GM12878 (cell line): ENCODE results near the gene HOXA10. TPM values are rescaled to one million over a fixed set of nuclear protein-coding genes. Genes with fewer than 3 reads are reported as not detected.

Source experiments
- ATAC-seq: fragments of 200-7000 bp; cut with Tn5 transposase; 3 replicates; pipeline ENCODE4 v1.9.1; 2020; ENCODE audit warnings: mild to moderate bottlenecking, moderate library complexity
- BruUV-seq: library from RNA; stranded (reverse); fragments of 400-500 nt; replicated peaks from 2 replicates; lab custom pipeline; 2021; lab: Mats Ljungman, UMichigan
- CTCF ChIA-PET: fragments of 300-600 bp; sonication (Branson Sonifier 250); formaldehyde crosslinking; extraction: SDS; loops from one replicate; lab custom pipeline; 2021; ENCODE audit warnings: inconsistent platforms; lab: Yijun Ruan, JAX
- POLR2A ChIA-PET: fragments of 350-600 bp; formaldehyde crosslinking; extraction: SDS; loops from one replicate; lab custom pipeline; 2021; ENCODE audit warnings: inconsistent platforms; lab: Charles Lee
- RAD21 ChIA-PET: fragments of 300-600 bp; sonication (Branson Sonifier 250); formaldehyde crosslinking; loops from one replicate; lab custom pipeline; 2023; ENCODE audit warnings: antibody characterized with exemption; ENCODE audit not compliant: unreplicated experiment; lab: Charles Lee
- SMC1A ChIA-PET: fragments of 300-600 bp; sonication (Branson Sonifier 250); formaldehyde crosslinking; loops from one replicate; lab custom pipeline; 2023; ENCODE audit not compliant: unreplicated experiment, uncharacterized antibody; lab: Charles Lee
- DNase-seq: peaks from one replicate; pipeline ENCODE4 v3.0.0-alpha.2; 2011; ENCODE audit warnings: low read depth, low spot score
- FAIRE-seq: peaks from 3 replicates; lab custom pipeline; 2011; peaks lifted over from hg19 to GRCh38; lab: Jason Lieb, UNC
- H2AFZ ChIP-seq: 2 replicates; pipeline ENCODE4 v1.6.0; 2011; ENCODE audit warnings: low read depth, low read length, control low read depth; ENCODE audit not compliant: control insufficient read depth
- H3K27ac ChIP-seq: 2 replicates; pipeline ENCODE4 v1.5.1; 2011; ENCODE audit warnings: control low read depth; ENCODE audit not compliant: control insufficient read depth, insufficient read depth
- H3K27me3 ChIP-seq, 2 experiments: replicated peaks in 1 of 2; 2 replicates each; pipeline versions ENCODE4 v1.6.0 to v1.6.1; 2011; ENCODE audit warnings: low read length in 1 of 2; ENCODE audit not compliant: control insufficient read depth in 2 of 2, insufficient read depth in 2 of 2
- H3K36me3 ChIP-seq, 2 experiments: 2 replicates each; pipeline ENCODE4 v1.5.1; 2011; ENCODE audit warnings: low read length in 1 of 2; ENCODE audit not compliant: control insufficient read depth in 2 of 2, insufficient read depth in 2 of 2
- H3K4me1 ChIP-seq: 2 replicates; pipeline ENCODE4 v1.6.1; 2011; ENCODE audit warnings: mild to moderate bottlenecking, low read length, moderate library complexity, mixed read lengths; ENCODE audit not compliant: control insufficient read depth, insufficient read depth
- H3K4me2 ChIP-seq: 2 replicates; pipeline ENCODE4 v1.6.0; 2011; ENCODE audit warnings: control low read depth; ENCODE audit not compliant: control insufficient read depth, insufficient read depth
- H3K4me3 ChIP-seq: fragments of 200-600 bp; sonication (generic); 2 replicates; pipeline ENCODE4 v1.5.1; 2016
- H3K79me2 ChIP-seq: 2 replicates; pipeline ENCODE4 v1.6.0; 2011; ENCODE audit warnings: low read length; ENCODE audit not compliant: control insufficient read depth, insufficient read depth
- H3K9ac ChIP-seq: 2 replicates; pipeline ENCODE4 v1.8.0; 2011; ENCODE audit warnings: low read length, control low read depth, mixed read lengths; ENCODE audit not compliant: control insufficient read depth, insufficient read depth
- H3K9me3 ChIP-seq: replicated peaks from 3 replicates; pipeline ENCODE4 v1.5.1; 2011; ENCODE audit warnings: mild to moderate bottlenecking, low read length; ENCODE audit not compliant: control insufficient read depth, insufficient read depth
- H4K20me1 ChIP-seq: 2 replicates; pipeline ENCODE4 v1.6.0; 2011; ENCODE audit not compliant: control insufficient read depth, insufficient read depth
- BACH1 ChIP-seq: fragments of 450-650 bp; IDR thresholded peaks from 2 replicates; pipeline ENCODE4 v1.6.1; 2017; ENCODE audit warnings: mild to moderate bottlenecking, borderline replicate concordance
- BCL3 ChIP-seq: IDR thresholded peaks from 2 replicates; pipeline ENCODE4 v1.6.1; 2011; ENCODE audit warnings: borderline replicate concordance, low read depth, mild to moderate bottlenecking, moderate library complexity, low read length; ENCODE audit not compliant: insufficient read depth, poor library complexity, severe bottlenecking
- CUX1 ChIP-seq: IDR thresholded peaks from 2 replicates; pipeline ENCODE4 v1.6.1; 2012; ENCODE audit warnings: improper control_type of control experiment, low read depth, low read length; ENCODE audit not compliant: insufficient replicate concordance
- EED ChIP-seq: sonication (generic); IDR thresholded peaks from 2 replicates; pipeline ENCODE4 v1.6.1; 2016; ENCODE audit warnings: antibody characterized with exemption, low read depth
- EP300 ChIP-seq, 2 experiments: fragments of 150-350 bp in 1 of 2; IDR thresholded peaks; 2 replicates each; pipeline ENCODE4 v1.6.1; 2011 to 2012; ENCODE audit warnings: low read depth in 2 of 2, low read length in 2 of 2, borderline replicate concordance in 1 of 2, improper control_type of control experiment in 1 of 2, inconsistent platforms in 1 of 2; ENCODE audit not compliant: control insufficient read depth in 1 of 2
- IKZF2 ChIP-seq, 2 experiments: fragments of 450-650 bp; IDR thresholded peaks; 2 replicates each; pipeline ENCODE4 v1.6.1; 2017; ENCODE audit warnings: mild to moderate bottlenecking in 2 of 2, moderate library complexity in 2 of 2
- MXI1 ChIP-seq: fragments of 150-350 bp; IDR thresholded peaks from 2 replicates; pipeline ENCODE4 v1.6.1; 2011; ENCODE audit warnings: low read depth, mild to moderate bottlenecking, inconsistent platforms, low read length, improper control_type of control experiment
- NR2F1 ChIP-seq: fragments of 450-650 bp; conservative IDR thresholded peaks from 2 replicates; pipeline ENCODE4 v1.6.1; 2017; ENCODE audit warnings: mild to moderate bottlenecking
- SREBF2 ChIP-seq: IDR thresholded peaks from 2 replicates; pipeline ENCODE4 v1.6.1; 2012; ENCODE audit warnings: mild to moderate bottlenecking, low read length
- TCF7 ChIP-seq: IDR thresholded peaks from 2 replicates; pipeline ENCODE4 v1.6.1; 2014; ENCODE audit warnings: antibody characterized with exemption, borderline replicate concordance
- USF2 ChIP-seq: IDR thresholded peaks from 2 replicates; pipeline ENCODE4 v1.6.1; 2011; ENCODE audit warnings: low read depth, low read length, improper control_type of control experiment, borderline replicate concordance
- ZBTB11 ChIP-seq: fragments of 450-650 bp; formaldehyde crosslinking; IDR thresholded peaks from 2 replicates; pipeline ENCODE4 v1.5.0; 2022; ENCODE audit warnings: mild to moderate bottlenecking, missing genetic modification characterization
- WGBS: methylation state at CpG from one replicate; pipeline ENCODE4 v1.1.6; 2016; ENCODE audit warnings: low lambda C conversion rate; ENCODE audit not compliant: insufficient replicate concordance, insufficient coverage; ENCODE audit errors: missing lambda C conversion rate; 5-methylcytosine and 5-hydroxymethylcytosine counted together
- in situ Hi-C: fragments of 300-500 bp; cut with MboI; formaldehyde crosslinking; loops from 9 replicates; pipeline ENCODE4 v1.14.3; 2018; ENCODE audit warnings: mixed read lengths
- intact Hi-C: fragments of 100-400 bp; cut with micrococcal nuclease; formaldehyde crosslinking; loops from one replicate; pipeline ENCODE4 v1.14.2; 2022; ENCODE audit not compliant: unreplicated experiment
- polyA plus RNA-seq, 11 experiments: library from polyadenylated mRNA; depleted of rRNA in 4 of 11; unstranded in 6 of 11; stranded (reverse) in 5 of 11; fragments of >200 nt; fragmentation: Nextera tagmentation in 4 of 11; fragmentation: Illumina TruSeq in 1 of 11; extraction: Ambion mirVana in 4 of 11; extraction: Trizol in 1 of 11; gene quantifications; 1 replicate in 1 of 11; 2 replicates in 10 of 11; pipeline versions ENCODE4 v1.2.1 to v1.2.3, GENCODE V29; 2011 to 2016; ENCODE audit warnings: inconsistent platforms in 2 of 11, missing spikeins in 2 of 11, low read depth in 1 of 11
- total RNA-seq, 4 experiments: library from RNA; depleted of rRNA in 3 of 4; stranded (reverse); fragments of >200 nt in 3 of 4; fragmentation: Illumina TruSeq in 1 of 4; extraction: Trizol in 1 of 4; gene quantifications; 2 replicates each; pipeline versions ENCODE4 v1.2.1 to v1.2.3, GENCODE V29; 2013 to 2021

The HOXA10 gene
- total and polyA plus RNA-seq, 10 of the 15 experiments (the other 5 are each of a cell fraction or from before 2014, with no cell fraction given) = not detected

DNA sequence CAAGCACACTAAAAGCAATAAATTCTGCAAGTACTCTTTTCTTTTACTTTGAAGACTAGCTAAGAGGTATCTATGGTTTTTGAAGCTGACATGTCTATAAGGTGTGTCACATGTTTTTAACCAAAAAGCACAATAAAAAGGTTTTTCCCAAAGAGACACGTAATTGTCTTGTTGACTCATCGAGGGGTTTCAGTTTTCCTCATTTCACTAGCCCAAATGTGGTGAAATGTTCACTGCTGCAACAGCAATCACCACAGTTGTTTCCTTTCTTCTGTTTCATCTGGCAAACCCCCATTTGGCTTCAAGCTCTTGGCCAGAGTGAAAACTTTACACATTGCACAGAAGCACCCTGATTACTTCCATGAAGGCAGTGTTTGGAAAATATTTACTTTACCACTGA lies 39.7 kb downstream of the HOXA10 start:
- Histone ChIP-seq H3K27ac (no peak overlapping the region), H2AFZ (no peak overlapping the region), H3K9me3 (no peaks in the 10 kb centered on the region; the same call in 2 of the 3 replicates), H3K4me1 (no peaks in the 10 kb centered on the region; the same call in 1 of the 2 replicates), H3K36me3 (no peaks in the 10 kb centered on the region), H3K4me2 (no peak overlapping the region), H3K79me2 (no peaks in the 10 kb centered on the region), H4K20me1 (no peaks in the 10 kb centered on the region), H3K9ac (no peak overlapping the region), H3K27me3 (peaks cover 0 to 7% of the 10 kb centered on the region in 2 experiments; a peak in 1 of 4 replicates), H3K4me3 (no peak overlapping the region)
- POLR2A ChIA-PET = no interaction called here
- RAD21 ChIA-PET = interaction anchor here (1.1 to 2.0 kb wide), 5 partner anchors 15 to 196 kb away, joined by 3 to 7 read pairs (median 5); partner anchors contain the start of gene HOXA1
- BruUV-seq = no TSS peak
- CTCF ChIA-PET = interaction anchor here (0.7 to 1.4 kb wide), 6 partner anchors 12 to 280 kb away, joined by 3 to 4 read pairs (median 3); no protein-coding TSS in a partner anchor
- intact Hi-C loops = no loop called here
- peak; percentile 85 for ATAC-seq
- peak; percentile 7 for FAIRE-seq
- in situ Hi-C loops = no loop called here
- SMC1A ChIA-PET = interaction anchor here (0.7 to 2.2 kb wide), 7 partner anchors 12 to 440 kb away, joined by 3 to 7 read pairs (median 4); no protein-coding TSS in a partner anchor
- WGBS = 0% methylated on average over 2 of the region's 2 CpGs
- peak; percentile 19 for DNase-seq
- TF ChIP-seq TCF7 = no peak
- no peak for TF ChIP-seq NR2F1
- TF ChIP-seq EED = peak; percentile 68
- TF ChIP-seq BCL3 = peak; percentile 34
- no peak for TF ChIP-seq BACH1
- TF ChIP-seq ZBTB11 = no peak
- TF ChIP-seq USF2 = no peak
- TF ChIP-seq IKZF2 (IDR thresholded peaks at IDR 0.05) = peak; percentile 83 to 90
- no peak for TF ChIP-seq CUX1
- TF ChIP-seq SREBF2 = no peak
- TF ChIP-seq MXI1 = no peak
- TF ChIP-seq EP300 (IDR thresholded peaks at IDR 0.05; ENCODE audit: borderline replicate concordance in 1 of 2, control insufficient read depth in 1 of 2, low read depth in 2 of 2, low read length in 2 of 2) = peak in 1 of 2 experiments; percentile 55; a peak in 1 of 4 replicates
